ENCODE data around the gene AXDND1. TPM values are rescaled to one million over a fixed set of nuclear protein-coding genes. Genes with fewer than 3 reads are reported as not detected.
"Not testable (repeated sequence)": the region's sequence is repeated elsewhere in the genome, so short reads cannot be mapped to it uniquely, and the experiment has no call there.

AXDND1 gene
- total RNA-seq, 1 experiment from 2014 or later, result 0.53 TPM

DNA sequence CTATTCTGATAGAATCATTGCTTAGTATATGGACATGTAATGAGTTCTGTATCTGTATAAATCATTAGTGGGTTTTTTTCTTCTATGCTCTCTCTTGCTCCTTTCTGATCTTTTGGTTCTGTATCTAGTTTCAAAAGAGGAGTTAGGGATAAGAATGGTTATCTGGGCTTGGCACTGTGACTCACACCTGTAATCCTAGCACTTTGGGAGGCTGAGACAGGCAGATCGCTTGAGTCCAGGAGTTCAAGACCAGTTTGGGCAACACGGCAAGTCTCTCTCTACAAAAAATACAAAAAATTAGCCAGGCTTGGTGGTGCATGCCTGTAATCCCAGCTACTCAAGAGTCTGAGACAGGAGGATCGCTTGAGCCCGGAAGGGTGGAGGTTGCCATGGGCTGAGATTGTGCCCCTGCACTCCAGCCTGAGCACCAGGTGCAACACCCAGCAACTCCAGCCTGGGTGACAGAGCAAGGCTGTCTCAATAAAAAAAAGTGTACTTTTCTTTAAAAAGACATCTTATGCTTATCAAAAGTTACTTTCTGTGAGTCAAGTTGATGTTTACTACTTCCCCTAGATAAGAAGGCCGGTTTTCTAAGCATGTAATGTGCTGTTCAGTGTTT lies 27.7 kb upstream of the AXDND1 start:
- Histone ChIP-seq H3K27me3 (replicated peaks) (no peaks in the 10 kb centered on the region), H3K4me1 (replicated peaks) (no peaks in the 10 kb centered on the region), H3K27ac (no peak overlapping the region), H3K4me3 (no peak overlapping the region), H3K36me3 (peaks cover 43% of the 10 kb centered on the region), H3K9me3 (replicated peaks) (no peaks in the 10 kb centered on the region)
- DNase-seq (ENCODE audit: low read depth in 1 of 2, low spot score in 2 of 2), result no peak

- no peak overlapping the region for H3K27ac ChIP-seq
- H3K4me3 ChIP-seq, result no peak overlapping the region
- no peaks in the 10 kb centered on the region for H3K4me1 ChIP-seq (replicated peaks)
- no peak for DNase-seq (ENCODE audit: low read depth in 1 of 2, low spot score in 2 of 2)
- H3K9me3 ChIP-seq (replicated peaks), result no peaks in the 10 kb centered on the region
- H3K27me3 ChIP-seq (replicated peaks), result no peaks in the 10 kb centered on the region
- H3K36me3 ChIP-seq, result peaks cover 56% of the 10 kb centered on the region
Measured at GRCh38 chr1:179340918-179341317, 24.9 kb upstream of the AXDND1 start.

DNA sequence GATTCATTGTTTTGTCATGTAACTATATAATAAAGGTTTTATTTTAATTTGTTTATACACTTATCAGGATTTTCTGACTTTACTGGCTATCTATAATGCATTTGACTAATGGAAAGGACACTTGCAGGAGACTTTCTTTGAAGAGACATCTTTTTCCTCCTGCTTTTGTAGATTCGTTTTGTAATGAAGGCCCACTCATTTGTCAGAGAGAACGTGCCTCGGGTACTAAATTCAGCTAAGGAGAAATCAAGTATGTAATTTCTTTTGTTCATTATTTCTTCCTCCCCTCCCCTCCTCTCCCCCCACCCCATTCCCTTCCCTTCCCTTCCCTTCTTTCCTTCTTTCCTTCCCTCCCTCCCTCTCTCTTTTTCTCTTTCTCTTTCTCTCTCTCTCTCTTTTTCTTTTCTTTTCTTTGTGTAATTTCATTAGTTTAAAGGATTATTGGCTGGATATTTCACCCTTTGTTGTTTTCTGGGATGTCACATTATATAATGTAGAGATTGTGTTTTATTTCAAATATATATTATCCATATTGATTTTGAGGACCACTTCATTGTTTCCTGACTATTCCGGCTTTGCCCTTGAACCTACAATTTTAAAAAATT lies 23.7 kb upstream of the AXDND1 start:
- no peak for DNase-seq (ENCODE audit: low read depth in 1 of 2, low spot score in 2 of 2)
- Histone ChIP-seq H3K4me3 (no peak overlapping the region), H3K4me1 (replicated peaks) (no peaks in the 10 kb centered on the region), H3K36me3 (peaks cover 64% of the 10 kb centered on the region), H3K27ac (no peak overlapping the region), H3K9me3 (replicated peaks) (no peaks in the 10 kb centered on the region), H3K27me3 (replicated peaks) (no peaks in the 10 kb centered on the region)

DNA sequence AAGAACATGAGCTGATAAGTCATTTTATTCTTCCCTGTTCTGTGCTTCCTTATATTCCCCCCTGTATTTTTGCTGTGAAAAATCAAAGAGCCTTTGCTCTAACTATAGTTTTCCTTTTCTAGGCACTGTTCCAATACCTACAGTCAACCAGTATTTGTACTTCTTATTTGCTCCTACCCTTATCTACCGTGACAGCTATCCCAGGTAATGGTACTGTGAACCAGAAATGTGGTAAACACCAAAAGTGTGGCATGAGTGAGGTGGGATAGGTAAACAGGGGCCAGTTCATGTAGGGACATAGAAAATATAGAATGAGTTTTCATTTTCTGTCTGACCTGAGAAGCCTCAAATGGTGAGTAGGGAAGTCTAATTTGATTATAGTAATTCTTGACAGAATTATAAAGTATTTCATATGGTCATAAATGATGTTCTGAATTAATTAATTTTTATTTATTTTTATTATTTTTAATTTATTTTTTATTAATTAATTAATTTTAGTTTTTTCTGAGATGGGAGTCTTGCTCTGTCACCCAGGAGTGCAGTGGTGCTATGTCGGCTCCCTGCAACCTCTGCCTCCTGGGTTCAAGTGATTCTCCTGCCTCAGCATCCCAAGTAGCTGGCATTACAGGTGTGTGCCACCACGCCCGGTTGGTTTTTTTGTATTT lies 22.9 kb upstream of the AXDND1 start:
- DNase-seq (ENCODE audit: low read depth in 1 of 2, low spot score in 2 of 2), result no peak
- Histone ChIP-seq H3K36me3 (peaks cover 65% of the 10 kb centered on the region), H3K4me3 (no peak overlapping the region), H3K27me3 (replicated peaks) (no peaks in the 10 kb centered on the region), H3K9me3 (replicated peaks) (no peaks in the 10 kb centered on the region), H3K4me1 (replicated peaks) (no peaks in the 10 kb centered on the region), H3K27ac (no peak overlapping the region)

GRCh38 chr1:179351281-179351680 lies 14.5 kb upstream of the AXDND1 start:
- Histone ChIP-seq H3K27ac (no peak overlapping the region), H3K27me3 (replicated peaks) (no peaks in the 10 kb centered on the region), H3K36me3 (peaks cover 58% of the 10 kb centered on the region), H3K9me3 (replicated peaks) (no peaks in the 10 kb centered on the region), H3K4me1 (replicated peaks) (no peaks in the 10 kb centered on the region), H3K4me3 (no peak overlapping the region)
- no peak for DNase-seq (ENCODE audit: low read depth in 1 of 2, low spot score in 2 of 2)

- no peaks in the 10 kb centered on the region for H3K9me3 ChIP-seq (replicated peaks)
- H3K27me3 ChIP-seq (replicated peaks), result no peaks in the 10 kb centered on the region
- DNase-seq (ENCODE audit: low read depth in 1 of 2, low spot score in 2 of 2), result no peak
- peaks cover 52% of the 10 kb centered on the region for H3K36me3 ChIP-seq
- H3K4me3 ChIP-seq, result no peak overlapping the region
- H3K4me1 ChIP-seq (replicated peaks), result no peaks in the 10 kb centered on the region
- H3K27ac ChIP-seq, result no peak overlapping the region
Measured at GRCh38 chr1:179352236-179352635, 13.5 kb upstream of the AXDND1 start.

DNA sequence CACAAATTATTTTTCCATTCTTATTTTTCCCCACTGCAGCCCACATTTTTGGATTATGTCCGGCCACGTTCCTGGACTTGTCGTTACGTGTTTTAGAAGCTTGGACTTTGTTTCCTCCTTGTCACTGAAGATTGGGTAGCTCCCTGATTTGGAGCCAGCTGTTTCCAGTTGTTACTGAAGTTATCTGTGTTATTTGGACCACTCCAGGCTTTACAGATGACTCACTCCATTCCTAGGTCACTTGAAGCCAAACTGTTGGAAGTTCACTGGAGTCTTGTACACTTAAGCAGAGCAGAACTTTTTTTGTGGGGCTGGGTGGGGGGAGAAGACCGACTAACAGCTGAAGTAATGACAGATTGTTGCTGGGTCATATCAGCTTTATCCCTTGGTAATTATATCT lies 12.2 kb upstream of the AXDND1 start:
- H3K4me1 ChIP-seq (replicated peaks), result no peaks in the 10 kb centered on the region
- no peaks in the 10 kb centered on the region for H3K27me3 ChIP-seq (replicated peaks)
- no peak overlapping the region for H3K27ac ChIP-seq
- H3K9me3 ChIP-seq (replicated peaks), result no peaks in the 10 kb centered on the region
- H3K36me3 ChIP-seq, result peaks cover 40% of the 10 kb centered on the region
- DNase-seq (ENCODE audit: low read depth in 1 of 2, low spot score in 2 of 2), result no peak
- no peak overlapping the region for H3K4me3 ChIP-seq

GRCh38 chr1:179361631-179362030 lies 4.1 kb upstream of the AXDND1 start:
- H3K27me3 ChIP-seq (replicated peaks); H3K4me3 ChIP-seq; H3K9me3 ChIP-seq (replicated peaks); H3K4me1 ChIP-seq (replicated peaks); H3K36me3 ChIP-seq; H3K27ac ChIP-seq; DNase-seq (ENCODE audit: low read depth in 1 of 2, low spot score in 2 of 2): not testable (repeated sequence)

DNA sequence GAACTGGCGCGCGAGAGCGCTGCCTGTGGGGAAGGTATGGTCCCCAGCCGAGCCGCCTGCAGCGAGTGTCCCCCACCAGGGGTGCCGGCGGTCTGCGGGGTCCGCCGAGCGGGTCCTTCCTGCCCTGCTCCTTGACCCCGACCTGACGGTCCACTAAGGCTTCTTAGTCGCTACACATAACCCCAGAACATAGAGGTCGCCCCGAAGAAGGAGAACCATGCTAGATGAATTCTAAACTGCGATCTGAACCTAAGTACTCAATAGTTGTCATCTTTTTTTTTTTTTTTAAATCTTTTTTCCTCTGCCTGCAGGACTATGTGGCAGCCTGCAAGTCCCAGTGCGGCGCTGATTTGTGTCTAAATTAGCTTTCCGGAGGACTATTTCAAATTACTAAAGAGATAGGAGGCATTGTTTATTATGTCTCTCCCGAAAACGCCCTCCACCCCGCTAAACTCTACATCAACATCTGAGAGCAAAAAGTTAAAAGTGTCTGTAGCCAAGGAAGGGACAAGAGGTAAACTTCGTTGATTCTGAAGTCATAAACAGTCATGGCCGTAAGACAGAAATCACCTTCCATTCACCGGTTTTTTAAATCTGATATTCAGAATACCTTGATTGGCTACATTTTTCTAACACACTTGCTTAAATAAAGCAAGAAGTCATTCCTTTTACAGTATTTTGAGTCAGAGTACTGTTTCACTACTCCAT lies 476 bp downstream of the AXDND1 start:
- DNase-seq (ENCODE audit: low read depth in 1 of 2, low spot score in 2 of 2), result no peak

GRCh38 chr1:179369751-179370341 lies 4.1 kb downstream of the AXDND1 start:
- no peak overlapping the region for H3K4me3 ChIP-seq
- H3K4me1 ChIP-seq (replicated peaks), result no peaks in the 10 kb centered on the region; the same call in 1 of the 2 replicates
- H3K27ac ChIP-seq, result no peak overlapping the region
- no peaks in the 10 kb centered on the region for H3K9me3 ChIP-seq (replicated peaks)
- H3K36me3 ChIP-seq, result no peaks in the 10 kb centered on the region
- DNase-seq (ENCODE audit: low read depth in 1 of 2, low spot score in 2 of 2), result peak in 1 of 2 experiments; percentile 62
- no peaks in the 10 kb centered on the region; the same call in 1 of the 2 replicates for H3K27me3 ChIP-seq (replicated peaks)

More for the DNA sequence above, 476 bp downstream of the AXDND1 start:
- Histone ChIP-seq H3K27ac (peak overlapping the region; percentile 93), H3K4me1 (replicated peaks) (no peaks in the 10 kb centered on the region; the same call in 1 of the 2 replicates), H3K27me3 (replicated peaks) (no peaks in the 10 kb centered on the region), H3K4me3 (peak overlapping the region; percentile 53), H3K9me3 (replicated peaks) (no peaks in the 10 kb centered on the region), H3K36me3 (no peaks in the 10 kb centered on the region)

GRCh38 chr1:179372160-179372559 lies 6.4 kb downstream of the AXDND1 start:
- DNase-seq (ENCODE audit: low read depth in 1 of 2, low spot score in 2 of 2), result no peak
- no peaks in the 10 kb centered on the region; the same call in 1 of the 2 replicates for H3K27me3 ChIP-seq (replicated peaks)
- no peak overlapping the region for H3K4me3 ChIP-seq
- H3K27ac ChIP-seq, result no peak overlapping the region
- H3K9me3 ChIP-seq (replicated peaks), result no peaks in the 10 kb centered on the region
- no peaks in the 10 kb centered on the region for H3K4me1 ChIP-seq (replicated peaks)
- H3K36me3 ChIP-seq, result no peaks in the 10 kb centered on the region

DNA sequence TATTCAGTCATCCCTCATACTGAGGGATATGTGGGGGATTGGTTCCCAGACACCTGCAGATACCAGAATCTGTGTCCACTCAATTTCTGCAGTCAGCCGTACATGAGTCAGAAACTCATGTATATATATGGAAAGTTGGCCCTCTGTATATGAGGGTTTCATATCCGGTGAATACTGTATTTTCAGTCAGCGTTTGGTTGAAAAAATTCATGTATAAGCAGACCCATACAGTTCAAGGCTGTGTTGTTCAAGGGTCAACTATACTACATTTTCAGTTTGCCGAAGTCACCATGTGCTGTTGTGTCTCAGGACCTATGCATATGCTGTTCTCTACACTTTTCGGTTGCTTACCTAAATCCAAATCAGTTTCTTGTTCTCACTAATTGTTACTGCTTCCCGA lies 10.5 kb downstream of the AXDND1 start:
- Histone ChIP-seq H3K27ac (no peak overlapping the region), H3K9me3 (replicated peaks) (no peaks in the 10 kb centered on the region), H3K27me3 (replicated peaks) (no peaks in the 10 kb centered on the region; the same call in 1 of the 2 replicates), H3K36me3 (no peaks in the 10 kb centered on the region), H3K4me1 (replicated peaks) (no peaks in the 10 kb centered on the region), H3K4me3 (no peak overlapping the region)
- no peak for DNase-seq (ENCODE audit: low read depth in 1 of 2, low spot score in 2 of 2)

DNA sequence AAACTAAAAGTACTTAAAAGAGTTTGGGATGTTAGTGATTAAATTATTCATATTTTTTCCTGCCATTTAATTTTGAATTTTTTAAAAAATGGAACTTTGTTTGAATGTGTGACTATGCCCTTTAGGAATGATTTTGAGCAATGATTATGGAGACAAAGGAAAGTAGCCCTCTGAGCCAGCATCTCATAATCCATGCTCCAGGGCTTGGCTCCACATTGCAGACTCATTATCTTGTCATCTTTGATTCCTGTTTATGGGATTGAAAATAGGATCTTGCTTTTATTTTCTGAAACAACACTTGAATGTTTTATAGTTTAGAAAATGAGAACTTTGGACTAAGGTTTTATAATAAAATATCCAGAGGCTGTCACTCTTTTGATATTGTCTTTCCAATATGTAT lies 14.5 kb downstream of the AXDND1 start:
- H3K27ac ChIP-seq, result no peak overlapping the region
- no peaks in the 10 kb centered on the region for H3K4me1 ChIP-seq (replicated peaks)
- no peak for DNase-seq (ENCODE audit: low read depth in 1 of 2, low spot score in 2 of 2)
- no peaks in the 10 kb centered on the region for H3K36me3 ChIP-seq
- no peak overlapping the region for H3K4me3 ChIP-seq
- no peaks in the 10 kb centered on the region for H3K27me3 ChIP-seq (replicated peaks)
- H3K9me3 ChIP-seq (replicated peaks), result no peaks in the 10 kb centered on the region

All from SJSA1 (cell line).